ENCODE measurements around the gene FASTKD3. TPM values are rescaled to one million over a fixed set of nuclear protein-coding genes. Genes with fewer than 3 reads are reported as not detected.

Gene FASTKD3
- total RNA-seq, 1 donor from 2014 or later = 7.4 TPM

DNA sequence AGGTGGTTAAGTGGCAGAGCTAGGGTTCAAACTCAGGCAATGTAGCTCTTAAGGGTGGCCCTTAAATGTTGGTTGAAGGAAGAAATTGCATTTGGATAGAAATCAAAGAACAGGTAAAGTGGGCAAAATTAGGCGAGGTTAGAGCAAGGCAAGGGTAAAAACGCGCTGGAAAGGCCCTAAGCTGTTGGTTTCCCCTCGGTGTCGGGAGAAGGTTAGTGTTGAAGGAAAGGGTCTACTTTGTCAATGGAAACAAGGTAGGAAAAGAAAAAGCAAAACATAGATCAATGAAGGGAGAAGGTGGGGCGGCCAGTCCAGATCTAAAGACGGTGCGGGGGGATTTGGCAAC is 431 bp downstream of the FASTKD3 start:
- TF ChIP-seq, protein P1, sequence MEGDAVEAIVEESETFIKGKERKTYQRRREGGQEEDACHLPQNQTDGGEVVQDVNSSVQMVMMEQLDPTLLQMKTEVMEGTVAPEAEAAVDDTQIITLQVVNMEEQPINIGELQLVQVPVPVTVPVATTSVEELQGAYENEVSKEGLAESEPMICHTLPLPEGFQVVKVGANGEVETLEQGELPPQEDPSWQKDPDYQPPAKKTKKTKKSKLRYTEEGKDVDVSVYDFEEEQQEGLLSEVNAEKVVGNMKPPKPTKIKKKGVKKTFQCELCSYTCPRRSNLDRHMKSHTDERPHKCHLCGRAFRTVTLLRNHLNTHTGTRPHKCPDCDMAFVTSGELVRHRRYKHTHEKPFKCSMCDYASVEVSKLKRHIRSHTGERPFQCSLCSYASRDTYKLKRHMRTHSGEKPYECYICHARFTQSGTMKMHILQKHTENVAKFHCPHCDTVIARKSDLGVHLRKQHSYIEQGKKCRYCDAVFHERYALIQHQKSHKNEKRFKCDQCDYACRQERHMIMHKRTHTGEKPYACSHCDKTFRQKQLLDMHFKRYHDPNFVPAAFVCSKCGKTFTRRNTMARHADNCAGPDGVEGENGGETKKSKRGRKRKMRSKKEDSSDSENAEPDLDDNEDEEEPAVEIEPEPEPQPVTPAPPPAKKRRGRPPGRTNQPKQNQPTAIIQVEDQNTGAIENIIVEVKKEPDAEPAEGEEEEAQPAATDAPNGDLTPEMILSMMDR (IDR thresholded peaks at IDR 0.05; ENCODE audit: partially characterized antibody, unreplicated experiment) = no peak
- Mint-ChIP-seq H3K27ac (ENCODE audit: unreplicated experiment) (peak overlapping the region; percentile 79), H3K27me3 (ENCODE audit: unreplicated experiment) (peaks cover 4% of the 10 kb centered on the region), H3K9me3 (ENCODE audit: unreplicated experiment) (peaks cover 6% of the 10 kb centered on the region), H3K36me3 (ENCODE audit: unreplicated experiment) (no peaks in the 10 kb centered on the region), H3K4me1 (ENCODE audit: low read depth, unreplicated experiment) (peaks cover 12% of the 10 kb centered on the region), H3K4me3 (ENCODE audit: unreplicated experiment) (peak overlapping the region; percentile 99)
- no peak for DNase-seq

DNA sequence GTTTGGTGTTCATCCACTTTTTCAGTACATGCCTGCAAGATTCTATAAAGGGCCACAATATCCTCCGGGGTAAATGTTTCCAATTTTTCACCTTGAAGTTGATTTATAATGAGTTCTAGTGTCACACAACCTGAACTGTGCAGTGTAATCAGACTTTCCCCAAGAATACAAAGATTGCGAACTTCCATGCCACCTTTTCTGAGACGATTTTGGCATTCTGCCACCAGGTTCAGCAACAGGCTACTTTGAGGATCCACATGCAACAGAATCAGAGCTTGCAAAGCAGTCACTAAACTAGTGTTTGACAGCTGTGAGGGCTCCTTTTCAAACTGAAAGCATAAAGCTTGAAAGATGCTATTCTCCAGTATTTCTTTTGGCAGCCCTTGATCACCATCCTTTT is 1.6 kb downstream of the FASTKD3 start:
- H3K27ac Mint-ChIP-seq (ENCODE audit: unreplicated experiment) = no peak overlapping the region
- no peaks in the 10 kb centered on the region for H3K36me3 Mint-ChIP-seq (ENCODE audit: unreplicated experiment)
- H3K4me1 Mint-ChIP-seq (ENCODE audit: low read depth, unreplicated experiment) = peaks cover 8% of the 10 kb centered on the region
- DNase-seq = no peak
- no peak overlapping the region for H3K4me3 Mint-ChIP-seq (ENCODE audit: unreplicated experiment)
- TF ChIP-seq, protein P1 (IDR thresholded peaks at IDR 0.05; ENCODE audit: partially characterized antibody, unreplicated experiment) = no peak
- peaks cover 4% of the 10 kb centered on the region for H3K27me3 Mint-ChIP-seq (ENCODE audit: unreplicated experiment)
- peaks cover 6% of the 10 kb centered on the region for H3K9me3 Mint-ChIP-seq (ENCODE audit: unreplicated experiment)

DNA sequence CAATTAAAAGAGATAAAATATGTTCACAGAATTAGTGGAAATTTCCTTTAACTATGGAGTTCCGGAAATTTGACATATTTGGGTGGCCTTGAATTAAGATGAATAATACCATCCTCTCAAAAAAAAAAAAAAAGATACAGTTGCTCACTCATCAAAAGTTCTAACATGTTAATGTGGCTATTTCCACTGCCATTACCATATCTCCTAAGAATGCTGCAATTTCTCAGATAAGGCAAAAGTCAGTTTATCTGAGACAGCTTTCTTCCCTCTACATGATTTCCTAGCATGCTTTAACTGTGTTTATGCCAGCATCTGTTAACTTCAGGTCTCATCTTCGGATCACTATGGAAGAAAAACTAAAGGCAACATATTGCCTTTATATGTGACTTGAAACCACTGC is 2.6 kb downstream of the FASTKD3 start:
- Mint-ChIP-seq H3K27ac (ENCODE audit: unreplicated experiment) (no peak overlapping the region), H3K27me3 (ENCODE audit: unreplicated experiment) (peaks cover 4% of the 10 kb centered on the region), H3K9me3 (ENCODE audit: unreplicated experiment) (peaks cover 6% of the 10 kb centered on the region), H3K4me1 (ENCODE audit: low read depth, unreplicated experiment) (peaks cover 8% of the 10 kb centered on the region), H3K4me3 (ENCODE audit: unreplicated experiment) (no peak overlapping the region), H3K36me3 (ENCODE audit: unreplicated experiment) (no peaks in the 10 kb centered on the region)
- TF ChIP-seq, protein P1 (IDR thresholded peaks at IDR 0.05; ENCODE audit: partially characterized antibody, unreplicated experiment) = no peak
- no peak for DNase-seq

DNA sequence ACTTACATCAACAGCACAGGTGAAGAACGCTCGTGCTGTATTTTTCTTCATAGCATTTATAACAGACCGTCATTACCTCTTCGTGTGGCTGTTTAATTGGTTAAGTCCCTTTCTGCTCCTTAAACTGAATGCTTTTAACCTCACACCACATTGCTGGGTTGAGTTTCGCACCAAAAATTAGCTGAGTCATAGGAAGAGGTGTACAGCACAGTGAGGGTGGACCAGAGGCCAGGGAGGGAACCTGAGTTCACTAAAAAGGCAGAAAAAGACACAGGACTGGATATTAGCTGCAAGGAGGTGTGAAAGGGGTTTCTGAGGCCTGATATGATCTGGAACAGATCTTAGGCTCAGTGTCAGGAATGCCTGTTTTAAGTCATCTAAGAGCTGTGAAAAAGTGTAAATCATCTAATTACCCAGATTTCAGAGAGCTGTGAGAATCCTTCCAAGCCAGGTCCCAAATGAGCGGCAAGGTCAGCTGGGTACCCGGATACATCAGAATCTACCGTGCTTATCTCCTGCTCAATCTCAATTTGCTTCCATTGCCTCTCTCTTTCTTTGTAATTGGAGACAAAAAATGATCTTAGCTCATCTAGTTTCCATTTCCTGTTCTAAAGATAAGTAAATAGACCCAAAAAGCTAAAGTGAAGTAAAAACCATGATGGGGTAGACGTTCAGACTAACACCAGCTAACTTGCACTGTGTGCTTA is 10.8 kb downstream of the FASTKD3 start:
- TF ChIP-seq, protein P1 (IDR thresholded peaks at IDR 0.05; ENCODE audit: partially characterized antibody, unreplicated experiment) = no peak
- Mint-ChIP-seq H3K4me1 (ENCODE audit: low read depth, unreplicated experiment) (no peaks in the 10 kb centered on the region), H3K4me3 (ENCODE audit: unreplicated experiment) (no peak overlapping the region), H3K36me3 (ENCODE audit: unreplicated experiment) (peaks cover 4% of the 10 kb centered on the region), H3K27me3 (ENCODE audit: unreplicated experiment) (no peaks in the 10 kb centered on the region), H3K27ac (ENCODE audit: unreplicated experiment) (no peak overlapping the region), H3K9me3 (ENCODE audit: unreplicated experiment) (no peaks in the 10 kb centered on the region)
- no peak for DNase-seq

DNA sequence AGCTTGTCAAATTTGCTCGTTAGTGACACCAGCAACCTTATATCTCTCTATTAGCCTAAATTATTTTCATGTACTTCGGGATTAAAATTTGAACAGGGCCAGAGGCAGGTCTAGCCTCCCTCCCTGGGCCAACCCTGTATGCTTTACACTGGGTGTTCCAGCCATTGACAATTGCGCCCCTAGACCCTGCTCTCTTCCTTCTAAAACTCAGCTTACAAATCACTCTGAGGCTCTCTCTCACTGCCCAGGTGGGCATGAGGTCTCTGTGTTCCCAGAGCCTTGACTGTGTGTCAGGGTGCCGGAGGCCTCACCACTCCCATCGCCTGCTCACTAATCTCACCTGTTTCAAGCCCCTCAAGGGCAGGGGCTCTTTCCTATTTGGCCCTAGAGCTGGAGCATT is 11.5 kb downstream of the FASTKD3 start:
- TF ChIP-seq, protein P1 (IDR thresholded peaks at IDR 0.05; ENCODE audit: partially characterized antibody, unreplicated experiment) = no peak
- H3K9me3 Mint-ChIP-seq (ENCODE audit: unreplicated experiment) = no peaks in the 10 kb centered on the region
- no peak overlapping the region for H3K4me3 Mint-ChIP-seq (ENCODE audit: unreplicated experiment)
- H3K36me3 Mint-ChIP-seq (ENCODE audit: unreplicated experiment) = peaks cover 4% of the 10 kb centered on the region
- H3K4me1 Mint-ChIP-seq (ENCODE audit: low read depth, unreplicated experiment) = no peaks in the 10 kb centered on the region
- no peak overlapping the region for H3K27ac Mint-ChIP-seq (ENCODE audit: unreplicated experiment)
- H3K27me3 Mint-ChIP-seq (ENCODE audit: unreplicated experiment) = peaks cover under 1% of the 10 kb centered on the region
- no peak for DNase-seq
